Thyroid gland (tissue), 4 donors: ENCODE data around the gene RAB35.

ENCODE experiments used
- POLR2A ChIP-seq, 2 donors: fragments of 450-650 bp; IDR thresholded peaks; one replicate each; pipeline ENCODE4 v1.6.1; 2017; ENCODE audit warnings: antibody characterized with exemption in 2 of 2, mild to moderate bottlenecking in 2 of 2, moderate library complexity in 1 of 2
- TF ChIP-seq, protein P1 (sequence below), 6 experiments: fragments of 200-600 bp in 3 of 6; fragments of 450-650 bp in 3 of 6; sonication (generic) in 3 of 6; IDR thresholded peaks; one replicate each; pipeline ENCODE4 v1.5.1; 2016 to 2019; ENCODE audit warnings: antibody characterized with exemption in 6 of 6, mild to moderate bottlenecking in 2 of 6, inconsistent platforms in 1 of 6, moderate library complexity in 1 of 6

GRCh38 chr12:120106151-120106550 lies 10.4 kb downstream of the RAB35 start:
- TF ChIP-seq, protein P1, sequence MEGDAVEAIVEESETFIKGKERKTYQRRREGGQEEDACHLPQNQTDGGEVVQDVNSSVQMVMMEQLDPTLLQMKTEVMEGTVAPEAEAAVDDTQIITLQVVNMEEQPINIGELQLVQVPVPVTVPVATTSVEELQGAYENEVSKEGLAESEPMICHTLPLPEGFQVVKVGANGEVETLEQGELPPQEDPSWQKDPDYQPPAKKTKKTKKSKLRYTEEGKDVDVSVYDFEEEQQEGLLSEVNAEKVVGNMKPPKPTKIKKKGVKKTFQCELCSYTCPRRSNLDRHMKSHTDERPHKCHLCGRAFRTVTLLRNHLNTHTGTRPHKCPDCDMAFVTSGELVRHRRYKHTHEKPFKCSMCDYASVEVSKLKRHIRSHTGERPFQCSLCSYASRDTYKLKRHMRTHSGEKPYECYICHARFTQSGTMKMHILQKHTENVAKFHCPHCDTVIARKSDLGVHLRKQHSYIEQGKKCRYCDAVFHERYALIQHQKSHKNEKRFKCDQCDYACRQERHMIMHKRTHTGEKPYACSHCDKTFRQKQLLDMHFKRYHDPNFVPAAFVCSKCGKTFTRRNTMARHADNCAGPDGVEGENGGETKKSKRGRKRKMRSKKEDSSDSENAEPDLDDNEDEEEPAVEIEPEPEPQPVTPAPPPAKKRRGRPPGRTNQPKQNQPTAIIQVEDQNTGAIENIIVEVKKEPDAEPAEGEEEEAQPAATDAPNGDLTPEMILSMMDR (IDR thresholded peaks at IDR 0.05): no peak
- TF ChIP-seq POLR2A (IDR thresholded peaks at IDR 0.05): no peak
